DMS 273 (cell line): Measurements from ENCODE around the gene CCDC171.

ENCODE experiments used
- DNase-seq: peaks from one replicate; lab custom pipeline; 2025; ENCODE audit not compliant: unreplicated experiment; lab: John Stamatoyannopoulos, UW

Gene CCDC171

GRCh38 chr9:15975101-15975778 is 422.4 kb downstream of the CCDC171 start:
- DNase-seq = no peak

- no peak for DNase-seq
Observed at GRCh38 chr9:15977438-15977837, 424.6 kb downstream of the CCDC171 start.

GRCh38 chr9:15982182-15982581 is 429.3 kb downstream of the CCDC171 start:
- no peak for DNase-seq

DNA sequence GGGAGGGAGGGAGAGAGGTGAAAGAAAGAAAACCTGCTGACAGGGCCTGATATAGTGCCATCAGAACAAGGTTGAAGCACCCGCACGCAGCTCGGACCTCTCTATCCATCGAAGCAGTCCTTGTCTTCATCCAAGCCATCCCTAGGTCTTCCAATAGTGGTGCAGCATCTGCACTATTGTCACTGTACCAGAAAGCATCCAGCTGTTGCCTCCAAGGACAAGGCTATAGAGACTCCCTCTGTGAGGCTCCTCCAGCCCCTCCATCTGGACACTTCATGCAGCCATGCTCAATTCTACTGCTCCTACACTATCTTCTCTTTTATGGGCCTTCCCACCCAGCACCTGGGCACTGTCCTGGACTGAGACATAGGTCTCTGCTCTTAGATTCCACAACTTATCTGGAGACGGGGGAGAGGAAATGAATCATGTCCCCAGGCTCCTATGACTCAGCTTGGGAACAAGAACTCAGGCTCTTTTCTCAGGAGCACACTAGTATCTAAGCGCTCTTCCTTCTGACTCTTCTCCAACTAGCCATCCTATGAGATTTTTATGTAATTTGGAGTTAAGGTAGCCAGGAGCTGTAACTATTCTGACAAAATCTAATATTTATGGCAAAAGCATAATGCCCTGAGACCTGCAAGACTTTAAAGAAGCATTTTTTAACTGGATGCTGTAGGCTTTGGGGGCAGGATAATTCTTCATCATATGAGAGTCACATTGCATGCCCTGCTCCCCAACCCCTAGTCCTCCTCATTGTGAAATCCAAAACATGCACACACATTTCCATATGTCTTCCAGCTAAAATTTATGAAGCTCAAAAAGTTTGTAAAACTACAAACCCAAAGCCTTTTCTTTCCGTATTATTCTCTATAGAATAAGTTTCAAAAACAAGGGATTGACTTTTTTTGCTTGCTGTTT is 446.8 kb downstream of the CCDC171 start:
- DNase-seq = no peak

GRCh38 chr9:16000811-16001210 is 448.0 kb downstream of the CCDC171 start:
- DNase-seq = no peak

- DNase-seq = no peak
Observed at GRCh38 chr9:16001856-16002255, 449.0 kb downstream of the CCDC171 start.

DNA sequence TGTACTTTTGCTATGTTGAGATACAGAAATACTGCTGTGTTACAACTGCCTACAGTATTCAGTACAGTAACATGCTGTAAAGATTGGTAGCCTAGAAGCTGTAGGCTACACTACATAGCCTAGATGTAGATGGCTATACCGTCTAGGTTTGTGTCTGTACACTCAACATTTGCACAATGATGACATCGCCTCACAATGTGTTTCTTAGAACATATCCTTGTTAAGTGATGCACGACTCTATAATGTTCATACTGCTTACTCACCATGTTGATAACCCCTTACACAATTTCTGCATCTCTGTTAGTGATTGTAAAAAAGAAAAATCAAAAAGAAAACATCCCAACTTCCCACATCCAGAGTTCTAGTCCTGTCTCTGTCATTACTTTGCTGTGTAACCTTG is 450.0 kb downstream of the CCDC171 start:
- DNase-seq = no peak

- DNase-seq = no peak
Observed at GRCh38 chr9:16003785-16004184, 450.9 kb downstream of the CCDC171 start.

- DNase-seq = no peak
Observed at GRCh38 chr9:16004613-16005012, 451.8 kb downstream of the CCDC171 start.

DNA sequence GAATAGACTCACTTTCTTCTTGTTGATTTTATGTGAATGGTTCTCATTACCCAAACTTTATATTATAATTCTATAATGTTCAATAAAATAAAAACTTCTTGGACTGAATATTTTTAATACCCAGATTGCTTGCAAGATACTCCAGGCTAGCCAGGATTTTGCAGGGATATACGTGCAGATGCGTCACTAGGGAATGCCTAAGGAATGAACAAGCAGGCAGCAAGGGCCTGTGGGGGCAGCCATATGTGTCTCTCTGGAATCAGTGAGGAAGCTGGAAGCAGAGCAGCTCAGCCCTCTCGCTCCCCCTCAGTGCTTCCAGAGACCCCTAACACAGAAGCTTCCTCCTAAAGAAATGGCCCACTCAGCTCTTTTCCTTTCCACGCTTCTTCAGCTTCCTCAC is 457.4 kb downstream of the CCDC171 start:
- no peak for DNase-seq

DNA sequence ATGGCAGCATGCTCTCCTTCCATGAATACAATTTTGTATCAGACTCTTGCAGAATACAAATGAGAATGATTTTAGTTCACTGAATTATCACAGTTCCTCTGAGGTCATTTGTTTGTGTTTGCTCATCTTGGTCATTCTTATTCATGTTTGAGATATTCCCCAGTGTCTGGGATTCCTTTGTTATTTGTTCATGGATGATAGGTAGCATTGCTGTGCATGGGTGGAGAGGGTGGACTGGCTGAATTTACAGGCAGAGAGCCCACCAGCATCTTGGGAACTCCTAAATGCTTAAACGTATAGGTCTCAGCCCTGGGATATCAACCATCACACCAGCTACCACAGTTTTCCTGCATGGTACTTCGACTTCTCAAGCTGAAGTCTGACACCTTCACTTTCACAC is 459.8 kb downstream of the CCDC171 start:
- DNase-seq = no peak

DNA sequence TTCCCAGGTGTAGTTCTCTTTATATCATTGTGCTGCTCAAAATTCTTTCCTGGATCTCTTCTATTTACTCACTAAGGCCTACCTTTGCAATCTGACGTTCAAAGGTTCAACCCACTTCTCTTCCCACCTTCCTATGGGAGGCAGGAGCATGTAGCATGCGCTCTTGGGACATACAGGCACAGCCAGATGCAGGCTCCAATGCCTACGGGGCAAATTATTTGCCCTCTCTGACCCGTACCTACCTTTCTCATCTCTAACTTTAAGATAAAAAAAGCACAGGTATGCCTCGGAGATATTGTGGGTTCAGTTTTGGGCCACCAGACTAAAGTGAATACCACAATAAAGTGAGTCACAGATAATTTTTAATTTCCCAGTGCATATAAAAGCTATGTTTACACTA is 460.5 kb downstream of the CCDC171 start:
- no peak for DNase-seq

- DNase-seq = no peak
Observed at GRCh38 chr9:16013826-16014225, 461.0 kb downstream of the CCDC171 start.

DNA sequence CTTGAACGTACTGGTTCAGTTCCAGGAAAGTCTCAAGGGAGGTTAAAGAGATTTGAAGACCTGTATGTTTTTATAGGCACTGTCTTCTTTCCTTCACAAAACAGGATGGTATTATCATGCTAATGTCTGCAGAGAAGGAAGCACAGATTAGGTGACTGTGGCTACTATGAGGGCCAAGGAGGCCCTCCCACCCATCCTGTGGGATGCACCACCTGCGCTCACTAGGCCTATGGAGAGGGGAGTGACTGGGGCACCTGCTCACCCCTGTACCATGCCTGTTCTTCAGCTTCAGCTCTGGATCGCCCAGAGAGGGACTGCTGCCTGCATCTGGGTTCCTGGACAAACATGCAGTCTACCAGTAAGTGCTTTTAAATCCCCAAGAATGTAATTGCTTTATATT is 469.4 kb downstream of the CCDC171 start:
- DNase-seq = no peak

GRCh38 chr9:16023446-16023845 is 470.6 kb downstream of the CCDC171 start:
- no peak for DNase-seq
